ENCODE measurements around the gene SMC5. TPM values are rescaled to one million over a fixed set of nuclear protein-coding genes. Genes with fewer than 3 reads are reported as not detected.
"Not testable (repeated sequence)": the region's sequence is repeated elsewhere in the genome, so short reads cannot be mapped to it uniquely, and the experiment has no call there.

Gene SMC5
- total RNA-seq, 2 experiments from 2014 or later = 38.1 to 40.9 TPM

DNA sequence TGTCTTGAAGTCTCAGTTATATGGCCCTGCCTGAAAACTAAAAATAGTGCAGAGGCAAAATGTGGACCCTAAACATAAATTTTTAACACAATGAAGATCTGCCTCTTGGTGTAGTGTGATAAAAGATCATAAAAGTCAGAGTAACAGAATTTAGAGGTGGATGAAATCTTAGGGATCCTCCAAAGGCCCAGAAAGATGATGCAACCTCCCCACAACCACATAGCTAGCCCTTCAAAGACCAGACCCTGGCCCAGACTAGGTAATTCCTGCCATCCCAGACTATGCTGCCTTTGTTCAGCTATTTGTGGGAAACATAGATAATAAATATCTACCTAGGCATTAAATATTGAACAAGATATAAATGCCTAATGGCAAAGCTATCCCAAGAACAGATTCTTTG, 140.4 kb downstream of the SMC5 start:
- POLR2A ChIA-PET = interaction anchor here (1.3 to 1.6 kb wide), 2 partner anchors 12 to 20 kb away, joined by 5 read pairs; no protein-coding TSS in a partner anchor
- CTCF ChIA-PET = no interaction called here

DNA sequence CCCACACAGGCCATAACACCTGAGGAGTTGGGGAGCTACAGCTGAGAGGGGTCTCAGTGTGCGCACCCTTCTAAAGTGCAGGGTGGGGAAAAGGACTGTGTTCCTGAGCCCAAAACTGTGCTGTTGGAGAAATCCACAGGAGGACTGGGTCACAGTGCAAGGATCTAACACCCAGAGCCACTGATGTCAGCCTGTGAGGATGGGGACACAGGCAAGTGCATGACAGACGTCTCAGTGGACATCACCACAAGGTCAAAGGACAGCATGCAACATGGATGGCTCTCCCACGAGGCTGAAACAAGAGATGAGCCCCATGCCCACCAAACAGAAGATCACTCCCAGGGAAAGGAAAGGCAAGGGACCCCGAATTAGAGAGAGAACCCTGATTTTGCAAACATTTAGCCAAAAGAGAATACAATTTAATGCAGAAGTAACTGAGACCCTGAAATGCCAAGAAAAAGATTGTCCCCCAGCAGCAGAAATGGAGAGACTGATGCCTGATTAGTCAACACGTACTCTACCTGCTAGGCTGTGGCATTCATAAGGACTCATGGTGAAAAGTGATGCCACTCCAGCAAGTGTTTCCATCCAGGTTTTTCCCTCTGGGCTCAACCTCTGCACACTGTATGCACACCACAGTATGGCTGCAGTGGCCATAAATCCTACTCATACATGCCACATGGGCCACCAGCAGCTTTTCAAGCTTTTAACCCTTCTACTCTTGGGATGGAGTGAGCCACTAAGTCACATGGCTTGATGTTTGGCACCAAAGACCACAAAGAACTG, 141.5 kb downstream of the SMC5 start:
- POLR2A ChIA-PET = interaction anchor here (1.6 kb wide), 1 partner anchor 10 kb away, joined by 5 read pairs; no protein-coding TSS in a partner anchor
- CTCF ChIA-PET = no interaction called here

DNA sequence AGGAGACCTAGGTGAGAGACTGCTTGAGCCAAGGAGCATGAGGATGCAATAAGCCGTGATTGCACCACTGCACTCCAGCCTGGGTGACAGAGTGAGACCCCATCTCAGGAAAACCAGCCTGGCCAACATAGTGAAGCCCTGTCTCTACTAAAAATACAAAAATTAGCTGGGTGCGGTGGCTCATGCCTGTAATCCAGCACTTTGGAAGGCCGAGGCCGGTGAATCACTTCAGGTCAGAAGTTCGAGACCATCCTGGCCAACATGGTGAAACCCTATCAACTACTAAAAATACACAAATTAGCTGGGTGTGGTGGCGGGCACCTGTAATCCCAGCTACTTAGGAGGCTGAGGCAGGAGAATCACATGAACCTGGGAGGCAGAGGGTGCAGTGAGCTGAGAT, 142.5 kb downstream of the SMC5 start:
- POLR2A ChIA-PET, CTCF ChIA-PET: not testable (repeated sequence)

DNA sequence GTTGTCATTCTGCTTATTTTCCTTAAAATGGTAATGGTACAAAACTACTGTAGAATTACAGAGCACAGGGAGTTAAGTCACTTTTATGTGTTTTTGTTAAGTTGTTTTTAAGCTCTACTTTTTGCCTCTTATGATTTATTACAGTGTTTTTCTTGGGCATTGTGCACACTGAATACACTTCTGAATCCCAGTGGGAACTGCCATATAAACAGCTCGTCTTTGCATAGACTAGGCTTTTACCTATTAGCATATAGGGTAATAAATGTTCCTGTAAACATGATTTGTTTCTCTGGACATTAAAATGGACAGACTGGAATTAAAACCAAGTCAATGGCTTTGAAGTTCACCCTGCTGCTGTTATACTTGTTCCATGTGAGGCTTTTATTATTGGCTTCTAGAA, 143.4 kb downstream of the SMC5 start:
- POLR2A ChIA-PET = no interaction called here
- CTCF ChIA-PET = interaction anchor here (0.7 to 1.3 kb wide), 2 partner anchors 11 to 158 kb away, joined by 3 to 4 read pairs; no protein-coding TSS in a partner anchor

DNA sequence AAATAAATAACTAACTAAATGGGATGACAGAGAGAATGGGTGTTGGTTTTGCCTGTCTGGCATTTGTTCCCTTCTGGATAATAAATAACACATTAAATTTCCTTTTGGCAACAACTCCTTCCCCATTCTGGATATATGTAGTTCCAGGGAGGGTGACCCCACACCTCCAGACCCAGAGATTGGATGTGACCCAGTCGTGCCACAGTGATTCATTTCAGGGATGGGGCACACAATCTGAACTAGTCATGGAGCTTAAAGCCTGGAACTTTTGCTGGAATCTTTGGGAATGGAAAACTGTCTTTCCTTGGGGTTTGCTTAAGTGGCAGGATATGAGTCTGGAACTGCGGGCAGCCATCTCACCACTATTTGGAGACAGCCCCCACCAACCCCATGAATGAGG, 144.4 kb downstream of the SMC5 start:
- ChIA-PET POLR2A (interaction anchor here (1.5 kb wide), 1 partner anchor 10 kb away, joined by 6 read pairs; no protein-coding TSS in a partner anchor), CTCF (interaction anchor here (1.0 to 1.3 kb wide), 2 partner anchors 12 to 63 kb away, joined by 3 to 4 read pairs; no protein-coding TSS in a partner anchor)

DNA sequence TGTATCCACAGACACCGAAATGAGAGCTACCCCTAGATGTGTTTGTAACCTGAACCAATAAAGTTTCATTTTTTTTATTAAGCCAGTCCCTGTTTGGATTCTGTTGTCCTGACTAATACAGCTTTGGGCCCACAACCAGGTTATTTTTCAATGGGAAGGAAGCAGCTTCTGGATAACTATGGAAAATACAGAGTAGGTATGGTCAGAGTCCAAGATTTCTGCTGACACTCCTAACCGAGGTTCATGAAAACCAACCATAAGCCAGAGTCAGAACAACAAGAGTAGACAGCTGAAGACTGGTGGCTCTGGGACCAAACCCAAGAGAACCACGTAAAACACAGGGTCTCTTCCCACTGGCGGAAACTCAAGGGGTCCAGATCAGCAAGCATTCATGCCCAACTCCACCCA, 144.8 kb downstream of the SMC5 start:
- CTCF ChIA-PET = interaction anchor here (1.0 kb wide), 1 partner anchor 62 kb away, joined by 3 read pairs; no protein-coding TSS in a partner anchor
- POLR2A ChIA-PET = interaction anchor here (1.5 kb wide), 1 partner anchor 9 kb away, joined by 6 read pairs; no protein-coding TSS in a partner anchor

DNA sequence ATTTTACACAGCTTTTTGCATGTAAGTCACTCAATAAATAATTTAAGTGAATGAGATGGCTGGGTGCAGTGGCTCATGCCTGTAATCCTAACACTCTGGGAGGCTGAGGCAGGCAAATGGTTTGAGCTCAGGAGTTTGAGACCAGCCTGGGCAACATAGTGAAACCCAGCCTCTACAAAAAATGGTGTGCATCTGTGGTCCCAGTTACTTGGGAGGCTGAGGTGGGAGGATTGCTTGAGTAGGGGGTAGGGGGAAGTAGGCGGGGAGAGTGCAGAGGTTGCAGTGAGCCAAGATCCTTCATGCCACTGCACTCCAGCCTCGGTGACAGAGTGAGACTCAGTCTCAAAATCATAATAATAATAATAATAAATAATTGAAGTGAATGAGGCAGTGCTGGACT, 145.5 kb downstream of the SMC5 start:
- ChIA-PET CTCF (interaction anchor here (1.4 kb wide), 1 partner anchor 13 kb away, joined by 4 read pairs; no protein-coding TSS in a partner anchor), POLR2A (interaction anchor here (1.5 kb wide), 1 partner anchor 9 kb away, joined by 6 read pairs; no protein-coding TSS in a partner anchor)

Other genes with a start within 250 kb of the SMC5 start
- gene MAMDC2, start 215.1 kb upstream of the SMC5 start, total RNA-seq = not detected
- gene KLF9, start 155.7 kb downstream of the SMC5 start, total RNA-seq = 10 to 100 TPM; 20.8 to 22.0 TPM

All from activated CD8-positive, alpha-beta memory T cell treated with anti-CD3 and anti-CD28 coated beads for 36 hours (primary cell).